SK-N-MC (cell line): ENCODE results near the gene SP6.

Experiments used
- DNase-seq: peaks from one replicate; pipeline ENCODE4 v3.0.0-alpha.2; 2011; ENCODE audit warnings: low read depth, low spot score
- H3K27ac ChIP-seq: fragments of 200-600 bp; sonication (generic); 2 replicates; pipeline ENCODE4 v1.5.1; 2016; ENCODE audit warnings: mixed run types
- H3K36me3 ChIP-seq: fragments of 200-600 bp; sonication (generic); 2 replicates; pipeline ENCODE4 v1.6.1; 2017; ENCODE audit warnings: antibody characterized with exemption, low read length, mixed read lengths; ENCODE audit not compliant: insufficient read depth
- H3K4me3 ChIP-seq: fragments of 200-600 bp; sonication (generic); 2 replicates; pipeline ENCODE4 v1.5.1; 2016
- H3K9ac ChIP-seq: fragments of 200-600 bp; sonication (generic); 2 replicates; pipeline ENCODE4 v1.8.0; 2017; ENCODE audit warnings: mixed run types, mixed read lengths; ENCODE audit not compliant: insufficient read length
- H3K9me3 ChIP-seq: fragments of 200-600 bp; sonication (generic); 2 replicates; pipeline ENCODE4 v1.6.1; 2017; ENCODE audit warnings: low read depth, mild to moderate bottlenecking, antibody characterized with exemption, low read length, moderate library complexity, mixed read lengths
- EZH2 ChIP-seq: fragments of 200-600 bp; sonication (generic); IDR thresholded peaks from one replicate; pipeline ENCODE4 v1.6.1; 2017; ENCODE audit warnings: antibody characterized with exemption
- FOXP2 ChIP-seq: optimal IDR thresholded peaks from 2 replicates; pipeline ENCODE3; 2011; ENCODE audit warnings: mild to moderate bottlenecking, moderate library complexity; ENCODE audit not compliant: insufficient read depth; ENCODE audit errors: extremely low read length, control extremely low read depth
- POLR2AphosphoS5 ChIP-seq: IDR thresholded peaks from 2 replicates; pipeline ENCODE4 v1.6.1; 2012; ENCODE audit warnings: mild to moderate bottlenecking, low read depth, low read length, borderline replicate concordance

Gene SP6

DNA sequence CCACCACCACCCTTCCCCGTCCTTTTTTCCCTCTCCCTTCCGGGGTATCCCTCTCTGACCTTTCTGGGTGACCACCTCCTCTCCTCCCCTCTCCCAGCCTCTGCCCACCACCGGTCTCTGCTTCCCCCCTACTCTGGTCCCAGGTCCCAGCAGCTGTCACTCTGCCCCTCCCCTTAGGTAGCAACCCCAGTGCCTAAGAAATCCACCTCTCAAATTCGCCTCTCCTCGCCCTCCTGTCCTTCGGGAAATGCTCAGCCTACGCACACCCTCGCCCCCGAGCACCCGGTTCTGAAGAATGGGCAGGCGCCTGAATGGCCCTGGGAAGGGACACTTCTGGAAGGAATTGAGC lies 775 bp upstream of the SP6 start:
- Histone ChIP-seq H3K4me3 (no peak overlapping the region), H3K36me3 (no peaks in the 10 kb centered on the region), H3K27ac (no peak overlapping the region), H3K9me3 (no peaks in the 10 kb centered on the region), H3K9ac (no peak overlapping the region)
- TF ChIP-seq EZH2 (no peak), FOXP2 (no peak), POLR2AphosphoS5 (no peak)
- no peak for DNase-seq

DNA sequence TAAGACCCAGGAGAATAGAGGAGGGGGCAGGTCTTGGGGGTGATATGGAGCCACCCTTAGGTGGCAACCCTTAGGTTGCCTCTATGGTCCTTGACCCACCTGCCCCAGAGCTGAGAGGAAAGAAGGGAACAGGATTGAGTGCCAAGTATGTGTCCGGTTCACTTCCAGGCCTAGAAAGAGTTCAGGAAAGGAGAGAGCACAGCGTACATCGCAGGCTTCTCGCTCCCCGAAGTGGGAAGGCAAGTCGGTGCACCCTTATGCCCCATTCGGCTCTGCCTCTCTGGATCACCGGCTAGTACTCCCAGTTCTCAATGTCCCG lies 631 bp downstream of the SP6 start:
- Histone ChIP-seq H3K9ac (no peak overlapping the region), H3K4me3 (no peak overlapping the region), H3K9me3 (no peaks in the 10 kb centered on the region), H3K27ac (no peak overlapping the region), H3K36me3 (no peaks in the 10 kb centered on the region)
- no peak for DNase-seq
- TF ChIP-seq POLR2AphosphoS5 (no peak), FOXP2 (no peak), EZH2 (no peak)

DNA sequence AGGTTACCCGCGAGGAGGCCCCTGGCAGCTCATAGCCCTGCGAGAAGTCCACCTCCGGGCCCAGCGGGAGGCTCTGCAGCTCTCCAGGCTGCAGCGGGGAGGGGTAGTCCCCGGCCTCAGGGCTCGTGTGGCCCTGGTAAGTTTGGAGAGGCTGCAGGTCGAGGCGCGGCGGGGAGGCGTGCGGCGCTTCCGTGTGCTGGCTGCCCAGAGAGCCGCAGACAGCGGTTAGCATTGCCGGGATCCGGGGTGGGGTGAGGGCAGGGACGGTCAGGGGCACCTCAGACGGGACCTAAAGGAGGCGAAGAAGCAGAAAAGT lies 2.8 kb downstream of the SP6 start:
- Histone ChIP-seq H3K4me3 (no peak overlapping the region), H3K9me3 (no peaks in the 10 kb centered on the region), H3K9ac (no peak overlapping the region), H3K27ac (no peak overlapping the region), H3K36me3 (no peaks in the 10 kb centered on the region)
- TF ChIP-seq POLR2AphosphoS5 (no peak), EZH2 (no peak), FOXP2 (no peak)
- DNase-seq, result no peak

DNA sequence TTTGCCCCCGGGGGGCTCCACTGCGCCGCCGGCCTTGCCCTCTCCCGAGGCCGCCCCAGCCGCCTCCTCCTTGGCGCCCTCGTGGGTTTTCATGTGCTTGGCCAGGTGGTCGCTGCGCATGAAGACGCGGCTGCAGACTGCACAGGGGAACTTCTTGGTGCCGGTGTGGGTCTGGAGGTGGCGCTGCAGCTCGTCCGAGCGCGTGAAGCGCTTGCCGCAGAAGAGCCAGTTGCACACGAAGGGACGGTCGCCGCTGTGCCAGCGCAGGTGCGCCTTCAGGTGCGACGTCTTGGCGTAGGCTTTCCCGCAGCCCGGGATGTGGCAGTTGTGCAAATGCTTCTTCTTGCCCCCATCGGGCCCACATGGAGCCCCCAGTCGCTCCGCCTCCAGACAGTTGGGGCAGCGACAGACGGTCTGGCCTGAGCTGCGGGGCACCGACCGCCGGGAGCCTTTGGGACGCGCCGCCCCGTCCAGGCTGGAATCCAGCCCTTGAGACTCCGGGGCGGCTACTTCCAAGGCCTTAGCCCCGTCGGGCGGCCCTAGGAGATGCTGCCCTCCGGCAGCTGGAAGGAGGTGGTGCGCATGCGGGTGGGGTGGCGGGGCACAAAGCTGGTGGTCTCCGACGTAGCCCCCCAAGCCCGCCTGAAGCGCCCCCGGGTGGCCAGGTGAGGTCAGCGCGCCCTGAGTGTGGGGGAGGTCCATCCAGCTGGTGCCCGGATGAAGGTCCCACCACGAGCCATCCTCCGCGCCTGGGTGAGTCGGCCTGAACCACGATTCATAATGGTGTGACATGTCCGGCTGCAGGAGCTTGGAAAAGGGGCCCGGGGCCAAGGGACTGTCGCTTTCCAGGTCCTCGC lies 3.4 kb downstream of the SP6 start:
- TF ChIP-seq FOXP2, result no peak
- TF ChIP-seq EZH2, result no peak
- TF ChIP-seq POLR2AphosphoS5, result no peak
- no peak overlapping the region for H3K4me3 ChIP-seq

DNA sequence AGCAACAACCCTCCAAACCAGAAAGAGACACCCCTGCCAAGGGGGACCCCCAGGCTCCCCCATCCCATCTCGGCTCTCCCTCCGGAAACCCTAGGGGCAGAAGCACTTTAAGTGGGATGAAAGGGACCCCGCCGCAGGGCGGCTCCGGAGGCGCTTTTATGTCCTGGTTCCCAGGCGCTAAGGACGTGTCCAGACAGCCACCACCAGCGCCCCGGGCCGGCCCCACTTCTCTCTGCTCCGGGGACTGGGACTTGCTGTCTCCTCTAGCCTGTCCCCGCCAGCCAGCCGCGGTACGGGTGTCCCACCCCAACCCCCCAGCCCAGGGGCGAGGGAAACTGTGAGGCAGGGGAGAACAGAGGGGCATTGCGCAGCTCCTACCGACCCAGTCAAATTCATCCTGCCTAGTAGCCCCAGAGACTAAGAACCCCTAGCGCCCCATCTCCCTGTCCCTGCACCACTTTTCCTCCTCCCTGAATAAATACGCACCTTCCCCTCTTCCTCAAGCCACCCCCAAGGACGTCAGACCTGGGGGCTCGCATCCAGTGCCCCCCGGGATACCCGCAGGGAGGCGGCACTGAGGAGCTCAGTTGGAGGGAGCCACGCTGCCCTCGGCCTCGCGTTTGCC lies 4.1 kb downstream of the SP6 start:
- no peak for DNase-seq
- Histone ChIP-seq H3K9ac (no peak overlapping the region), H3K4me3 (no peak overlapping the region), H3K36me3 (no peaks in the 10 kb centered on the region), H3K27ac (no peak overlapping the region), H3K9me3 (no peaks in the 10 kb centered on the region)
- no peak for TF ChIP-seq FOXP2
- peak; percentile 16 for TF ChIP-seq EZH2

More for the DNA sequence above, 3.4 kb downstream of the SP6 start:
- Histone ChIP-seq H3K9ac (no peak overlapping the region), H3K27ac (no peak overlapping the region), H3K36me3 (no peaks in the 10 kb centered on the region), H3K9me3 (no peaks in the 10 kb centered on the region)
- DNase-seq, result no peak

DNA sequence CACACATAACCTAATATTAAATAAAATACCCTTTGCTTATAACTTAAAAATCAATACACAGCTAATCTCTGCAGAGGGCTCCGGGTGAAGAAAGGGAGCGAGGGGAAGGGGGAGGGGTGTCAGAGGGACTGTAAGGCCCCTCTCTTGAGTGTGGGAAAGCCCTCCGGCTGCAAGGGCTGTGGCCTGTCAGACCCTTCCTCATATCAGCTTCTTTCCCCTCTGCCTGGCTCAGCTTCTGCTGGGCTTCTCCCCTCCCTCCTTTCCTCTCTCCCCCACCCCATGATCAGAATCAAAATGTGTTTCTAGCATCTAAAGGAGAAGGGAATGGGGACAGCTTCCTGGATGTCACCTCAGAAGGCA lies 5.3 kb downstream of the SP6 start:
- TF ChIP-seq FOXP2, result no peak
- TF ChIP-seq EZH2, result no peak
- TF ChIP-seq POLR2AphosphoS5, result no peak
- no peak overlapping the region for H3K27ac ChIP-seq
- DNase-seq, result no peak
- no peak overlapping the region for H3K4me3 ChIP-seq
- no peaks in the 10 kb centered on the region for H3K9me3 ChIP-seq
- H3K9ac ChIP-seq, result no peak overlapping the region
- H3K36me3 ChIP-seq, result no peaks in the 10 kb centered on the region

DNA sequence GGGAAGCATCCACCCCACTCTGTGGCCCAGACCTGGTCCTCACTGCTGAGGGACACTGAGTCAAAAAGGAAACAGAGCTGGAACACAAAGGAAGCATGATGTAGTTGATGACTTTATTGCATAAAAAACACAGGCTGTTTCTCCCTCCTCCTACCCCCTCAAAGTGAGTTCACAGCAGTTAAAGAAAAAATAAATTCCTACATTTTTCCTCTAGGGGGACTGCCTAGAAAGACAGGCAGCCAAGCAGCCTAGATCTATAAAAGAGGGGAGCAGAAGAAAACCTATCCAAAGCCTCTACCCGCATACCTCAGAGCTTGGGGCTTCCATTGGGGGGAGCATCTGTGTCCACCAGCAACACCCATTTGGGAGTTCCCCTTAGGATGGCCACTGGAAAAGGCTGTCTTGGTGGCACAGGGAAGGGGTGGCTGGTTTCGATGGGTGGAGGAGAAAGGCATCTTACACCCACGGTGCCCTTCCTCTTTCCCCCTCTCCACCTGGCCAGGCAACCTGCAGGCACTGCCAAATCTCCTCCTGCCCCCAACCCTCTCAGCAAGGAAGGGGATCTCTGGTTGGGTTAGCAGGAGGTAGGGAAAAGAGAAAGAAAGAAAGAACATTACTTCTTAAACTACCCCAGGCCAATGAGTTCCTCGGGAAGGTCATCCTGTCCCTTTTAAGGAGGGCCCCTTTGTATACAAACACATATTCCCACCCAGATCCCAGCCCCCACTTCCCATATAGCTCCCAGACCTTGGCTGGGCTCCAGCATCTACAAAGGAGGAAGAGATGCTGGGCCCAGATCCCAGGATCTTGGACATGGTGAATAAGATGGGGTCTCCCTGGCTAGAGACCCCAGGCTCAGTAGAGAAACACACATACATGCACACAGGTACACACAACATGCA lies 5.9 kb downstream of the SP6 start:
- no peak overlapping the region for H3K4me3 ChIP-seq
- TF ChIP-seq EZH2 (no peak), POLR2AphosphoS5 (no peak), FOXP2 (no peak)
- no peaks in the 10 kb centered on the region for H3K36me3 ChIP-seq
- H3K9me3 ChIP-seq, result no peaks in the 10 kb centered on the region
- no peak overlapping the region for H3K9ac ChIP-seq
- H3K27ac ChIP-seq, result no peak overlapping the region
- DNase-seq, result no peak

DNA sequence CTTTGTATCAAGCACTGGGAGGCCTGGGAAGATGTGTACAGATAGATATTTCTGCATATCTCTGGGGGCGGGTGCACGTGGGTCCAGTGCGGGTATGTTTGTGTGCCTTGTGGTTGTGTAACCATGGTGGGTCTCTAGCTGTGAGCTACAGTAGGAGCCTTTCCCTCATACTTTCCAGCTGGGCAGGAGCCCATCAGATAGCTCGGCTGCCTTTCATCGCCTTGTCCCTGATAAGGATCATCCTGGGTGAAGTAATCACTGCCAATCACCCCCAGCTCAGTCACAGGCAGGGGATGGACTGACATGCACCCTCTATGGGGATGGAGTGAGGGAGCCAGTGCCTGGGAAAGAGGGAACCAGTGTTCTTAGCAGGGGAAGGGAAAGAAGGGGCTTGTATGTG lies 6.7 kb downstream of the SP6 start:
- DNase-seq, result no peak

More for the DNA sequence above, 6.7 kb downstream of the SP6 start:
- no peak for TF ChIP-seq FOXP2
- no peak for TF ChIP-seq POLR2AphosphoS5
- no peak for TF ChIP-seq EZH2
- Histone ChIP-seq H3K9me3 (no peaks in the 10 kb centered on the region), H3K36me3 (no peaks in the 10 kb centered on the region), H3K4me3 (no peak overlapping the region), H3K27ac (no peak overlapping the region), H3K9ac (no peak overlapping the region)
